SK-N-SH (cell line): ENCODE data around the gene C1QTNF9B. TPM values are rescaled to one million over a fixed set of nuclear protein-coding genes. Genes with fewer than 3 reads are reported as not detected.

Source experiments
- CTCF ChIA-PET: fragments of 300-600, 350-600 bp; formaldehyde crosslinking; extraction: SDS; loops from one replicate; lab custom pipeline; 2021; lab: Yijun Ruan, JAX
- POLR2A ChIA-PET: fragments of 350-600 bp; sonication (Branson Sonifier 250); formaldehyde crosslinking; extraction: SDS; loops from one replicate; lab custom pipeline; 2020; ENCODE audit warnings: antibody characterized with exemption, inconsistent platforms; lab: Yijun Ruan, JAX
- DNase-seq: peaks from one replicate; pipeline ENCODE4 v3.0.0; 2012
- H2AFZ ChIP-seq: fragments of 200-600 bp; sonication (generic); 2 replicates; pipeline ENCODE4 v1.8.1; 2016; ENCODE audit warnings: antibody characterized with exemption, mild to moderate bottlenecking, low read depth
- H3F3A ChIP-seq: fragments of 200-600 bp; sonication (generic); replicated peaks from 2 replicates; pipeline ENCODE3; 2016; ENCODE audit warnings: antibody characterized with exemption, mild to moderate bottlenecking; ENCODE audit not compliant: insufficient read depth
- H3K27ac ChIP-seq, 2 experiments: fragments of 200-500 bp in 1 of 2; fragments of 200-600 bp in 1 of 2; sonication (Bioruptor generic) in 1 of 2; sonication (generic), shearing (Covaris generic) in 1 of 2; 2 replicates each; pipeline versions ENCODE4 v1.5.1 to v1.6.1; 2014 to 2016; ENCODE audit warnings: low read depth in 2 of 2, inconsistent platforms in 1 of 2, low read length in 1 of 2, mild to moderate bottlenecking in 1 of 2, mixed read lengths in 1 of 2
- H3K27me3 ChIP-seq: fragments of 200-600 bp; sonication (generic), shearing (Covaris generic); 2 replicates; pipeline ENCODE4 v1.6.1; 2016; ENCODE audit warnings: mixed run types; ENCODE audit not compliant: insufficient read depth
- H3K36me3 ChIP-seq, 2 experiments: fragments of 200-500 bp in 1 of 2; fragments of 200-600 bp in 1 of 2; sonication (Bioruptor generic) in 1 of 2; sonication (generic) in 1 of 2; replicated peaks in 1 of 2; 2 replicates each; pipeline versions ENCODE3 to v1.5.1; 2014 to 2016; ENCODE audit warnings: low read length in 1 of 2, mild to moderate bottlenecking in 1 of 2; ENCODE audit not compliant: insufficient read depth in 2 of 2, control insufficient read depth in 1 of 2
- H3K4me1 ChIP-seq, 2 experiments: fragments of 200-500 bp in 1 of 2; fragments of 200-600 bp in 1 of 2; sonication (Bioruptor generic) in 1 of 2; sonication (generic), shearing (Covaris generic) in 1 of 2; 2 replicates each; pipeline versions ENCODE4 v1.5.1 to v1.6.1; 2014 to 2016; ENCODE audit warnings: low read depth in 1 of 2, low read length in 1 of 2, mixed run types in 1 of 2; ENCODE audit not compliant: insufficient read depth in 2 of 2, control insufficient read depth in 1 of 2
- H3K4me2 ChIP-seq: fragments of 200-600 bp; sonication (generic), shearing (Covaris generic); 2 replicates; pipeline ENCODE4 v1.6.1; 2017; ENCODE audit warnings: mixed run types
- H3K4me3 ChIP-seq, 2 experiments: fragments of 200-500 bp in 1 of 2; fragments of 200-600 bp in 1 of 2; sonication (Bioruptor generic) in 1 of 2; sonication (generic), shearing (Covaris generic) in 1 of 2; 2 replicates each; pipeline versions ENCODE4 v1.5.1 to v1.8.1; 2014 to 2016; ENCODE audit warnings: low read depth in 2 of 2, inconsistent platforms in 1 of 2, low read length in 1 of 2, mild to moderate bottlenecking in 1 of 2, mixed read lengths in 1 of 2, moderate library complexity in 1 of 2
- H3K79me2 ChIP-seq: fragments of 200-600 bp; sonication (generic); 2 replicates; pipeline ENCODE4 v1.8.1; 2017; ENCODE audit warnings: mild to moderate bottlenecking; ENCODE audit not compliant: insufficient read depth
- H3K9ac ChIP-seq: fragments of 200-600 bp; sonication (generic); 2 replicates; pipeline ENCODE4 v1.6.1; 2017; ENCODE audit warnings: mixed run types
- H3K9me2 ChIP-seq: fragments of 200-600 bp; sonication (generic); 2 replicates; pipeline ENCODE4 v1.6.1; 2017; ENCODE audit warnings: mixed run types
- H3K9me3 ChIP-seq: fragments of 200-600 bp; sonication (generic); 2 replicates; pipeline ENCODE4 v1.6.1; 2017; ENCODE audit warnings: mixed run types, mild to moderate bottlenecking, moderate library complexity
- H4K20me1 ChIP-seq: fragments of 200-600 bp; sonication (generic); 2 replicates; pipeline ENCODE4 v1.6.1; 2017; ENCODE audit warnings: mild to moderate bottlenecking, mixed run types; ENCODE audit not compliant: insufficient read depth
- CTCF ChIP-seq: fragments of 200-600 bp; sonication (generic); IDR thresholded peaks from 2 replicates; pipeline ENCODE4 v1.6.1; 2017; ENCODE audit warnings: antibody characterized with exemption, mild to moderate bottlenecking, moderate library complexity
- GABPA ChIP-seq: IDR thresholded peaks from 2 replicates; pipeline ENCODE4 v1.4.0; 2012; ENCODE audit warnings: low read depth, mild to moderate bottlenecking
- IRF3 ChIP-seq: fragments of 150-350 bp; IDR thresholded peaks from 2 replicates; pipeline ENCODE4 v1.6.1; 2016; ENCODE audit warnings: mild to moderate bottlenecking, low read depth, low read length
- MAX ChIP-seq: IDR thresholded peaks from 2 replicates; pipeline ENCODE4 v1.4.0; 2012; ENCODE audit warnings: low read depth
- MXI1 ChIP-seq: IDR thresholded peaks from 2 replicates; pipeline ENCODE4 v1.6.1; 2012; ENCODE audit warnings: mild to moderate bottlenecking, low read depth, low read length, improper control_type of control experiment
- NFIC ChIP-seq: IDR thresholded peaks from 2 replicates; pipeline ENCODE4 v1.4.0; 2012; ENCODE audit warnings: borderline replicate concordance
- PBX3 ChIP-seq: IDR thresholded peaks from 2 replicates; pipeline ENCODE4; 2012
- POLR2AphosphoS5 ChIP-seq: IDR thresholded peaks from 2 replicates; pipeline ENCODE4 v1.6.1; 2012; ENCODE audit warnings: low read depth, low read length
- RAD21 ChIP-seq: IDR thresholded peaks from 2 replicates; pipeline ENCODE4 v1.6.1; 2012; ENCODE audit warnings: mild to moderate bottlenecking, low read length
- REST ChIP-seq: IDR thresholded peaks from 2 replicates; pipeline ENCODE4 v1.6.1; 2012; ENCODE audit warnings: mild to moderate bottlenecking, low read depth, low read length, moderate library complexity
- RFX5 ChIP-seq: IDR thresholded peaks from 2 replicates; pipeline ENCODE4 v1.6.1; 2012; ENCODE audit warnings: mild to moderate bottlenecking, improper control_type of control experiment, low read length
- RXRA ChIP-seq: IDR thresholded peaks from 2 replicates; pipeline ENCODE4 v1.4.0; 2012; ENCODE audit warnings: low read depth, mild to moderate bottlenecking, borderline replicate concordance
- SIN3A ChIP-seq: IDR thresholded peaks from 2 replicates; pipeline ENCODE4 v1.6.1; 2012; ENCODE audit warnings: low read depth, mild to moderate bottlenecking, low read length, moderate library complexity, borderline replicate concordance
- TAF1 ChIP-seq: IDR thresholded peaks from 2 replicates; pipeline ENCODE4 v1.6.1; 2012; ENCODE audit warnings: low read depth, mild to moderate bottlenecking, low read length, moderate library complexity, borderline replicate concordance
- TCF12 ChIP-seq: IDR thresholded peaks from 2 replicates; pipeline ENCODE4 v1.4.0; 2012
- YY1 ChIP-seq: IDR thresholded peaks from 2 replicates; pipeline ENCODE4 v1.4.0; 2012; ENCODE audit warnings: low read depth, mild to moderate bottlenecking
- WGBS: methylation state at CpG from one replicate; pipeline ENCODE4 v1.1.6; 2017; ENCODE audit warnings: low lambda C conversion rate; 5-methylcytosine and 5-hydroxymethylcytosine counted together
- polyA plus RNA-seq, 3 experiments: library from polyadenylated mRNA; depleted of rRNA; stranded (reverse); fragments of >200 nt; gene quantifications; 2 replicates each; pipeline ENCODE4 v1.2.3, GENCODE V29; 2012

C1QTNF9B gene
- polyA plus RNA-seq, 1 of the 3 experiments (the other 2 are of a cell fraction): not detected

- no peak for DNase-seq
- no peak overlapping the region for H3K9ac ChIP-seq
- H3K36me3 ChIP-seq: no peaks in the 10 kb centered on the region
- H3K4me2 ChIP-seq: no peak overlapping the region
- H2AFZ ChIP-seq: no peak overlapping the region
- no peaks in the 10 kb centered on the region for H4K20me1 ChIP-seq
- TF ChIP-seq NFIC (no peak), REST (no peak), POLR2AphosphoS5 (no peak), CTCF (no peak), RXRA (no peak), YY1 (no peak), RFX5 (no peak), SIN3A (no peak), TCF12 (no peak), PBX3 (no peak), IRF3 (no peak), TAF1 (no peak), GABPA (no peak), RAD21 (no peak), MXI1 (no peak), MAX (no peak)
- H3K9me3 ChIP-seq: no peaks in the 10 kb centered on the region
- ChIA-PET POLR2A (no interaction called here), CTCF (interaction anchor here (0.9 to 1.9 kb wide), 5 partner anchors 12 to 436 kb away, joined by 3 to 6 read pairs (median 3); partner anchors contain the start of gene MIPEP)
- H3F3A ChIP-seq: no peaks in the 10 kb centered on the region
- no peaks in the 10 kb centered on the region for H3K9me2 ChIP-seq
- peaks cover 0 to 3% of the 10 kb centered on the region in 2 experiments; a peak in 1 of 4 replicates for H3K4me1 ChIP-seq
- no peak overlapping the region for H3K4me3 ChIP-seq
- H3K27me3 ChIP-seq: no peaks in the 10 kb centered on the region
- H3K27ac ChIP-seq: no peak overlapping the region
- WGBS: 57% methylated on average over 4 of the region's 4 CpGs
- H3K79me2 ChIP-seq: no peaks in the 10 kb centered on the region
These were observed 4.1 kb upstream of the C1QTNF9B start for GRCh38 chr13:23901365-23901764.
